HG03095 (cell line): Measurements from ENCODE around the gene RRBP1.

Experiments used
- ATAC-seq: cut with Tn5 transposase; IDR thresholded peaks from one replicate; pipeline ENCODE4 v1.9.1; 2021; ENCODE audit warnings: moderate library complexity; ENCODE audit not compliant: unreplicated experiment

Gene RRBP1

GRCh38 chr20:17651129-17651759 lies 30.8 kb downstream of the RRBP1 start:
- no peak for ATAC-seq

- no peak for ATAC-seq
Observed at GRCh38 chr20:17650301-17651128, 31.5 kb downstream of the RRBP1 start.

- ATAC-seq = no peak
Observed at GRCh38 chr20:17648791-17649730, 33.0 kb downstream of the RRBP1 start.

GRCh38 chr20:17648315-17648646 lies 33.8 kb downstream of the RRBP1 start:
- ATAC-seq = no peak

GRCh38 chr20:17647391-17648314 lies 34.4 kb downstream of the RRBP1 start:
- ATAC-seq = no peak

- no peak for ATAC-seq
Observed at GRCh38 chr20:17646961-17647301, 35.1 kb downstream of the RRBP1 start.

- ATAC-seq = no peak
Observed at GRCh38 chr20:17646209-17646960, 35.7 kb downstream of the RRBP1 start.

- no peak for ATAC-seq
Observed at GRCh38 chr20:17645546-17646208, 36.4 kb downstream of the RRBP1 start.

- no peak for ATAC-seq
Observed at GRCh38 chr20:17645010-17645409, 37.0 kb downstream of the RRBP1 start.

GRCh38 chr20:17644451-17644850 lies 37.6 kb downstream of the RRBP1 start:
- no peak for ATAC-seq

GRCh38 chr20:17643531-17644188 lies 38.4 kb downstream of the RRBP1 start:
- no peak for ATAC-seq

GRCh38 chr20:17642404-17643269 lies 39.4 kb downstream of the RRBP1 start:
- ATAC-seq = no peak

- ATAC-seq = no peak
Observed at GRCh38 chr20:17641993-17642392, 40.0 kb downstream of the RRBP1 start.

GRCh38 chr20:17641520-17641964 lies 40.5 kb downstream of the RRBP1 start:
- no peak for ATAC-seq

GRCh38 chr20:17640875-17641378 lies 41.1 kb downstream of the RRBP1 start:
- ATAC-seq = no peak

GRCh38 chr20:17640146-17640874 lies 41.7 kb downstream of the RRBP1 start:
- ATAC-seq = no peak
